ENCODE data around the gene LPCAT1.

Gene LPCAT1

DNA sequence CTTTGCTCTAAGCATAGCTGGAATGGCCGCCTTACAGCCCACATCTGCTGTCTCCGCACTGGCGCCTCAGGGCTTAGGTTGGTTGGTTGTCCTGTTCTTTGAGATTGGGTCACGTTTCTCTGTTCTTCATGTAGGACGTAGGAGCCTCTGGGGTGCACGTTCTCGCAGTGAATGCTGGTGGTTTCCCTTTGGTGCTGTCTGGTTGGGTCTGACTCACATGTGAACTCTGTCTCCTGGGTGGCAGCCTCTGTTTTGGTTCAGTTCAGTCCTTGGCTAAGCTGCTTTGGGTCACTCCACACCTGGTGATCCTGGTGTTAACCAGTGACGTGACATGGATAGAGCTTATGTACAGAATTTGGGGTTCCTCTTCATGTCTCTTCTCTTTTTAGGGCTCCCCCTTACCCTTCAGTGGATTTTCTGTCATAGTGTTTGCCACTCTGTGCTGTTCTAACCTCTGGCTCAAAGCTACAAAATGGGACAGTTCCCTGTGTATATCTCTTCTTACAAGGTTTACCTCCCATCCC is 12.6 kb upstream of the LPCAT1 start:
- Histone ChIP-seq H3K36me3 (ENCODE audit: control insufficient read depth, insufficient read depth, low read length) (no peaks in the 10 kb centered on the region), H3K9ac (ENCODE audit: low read length) (peak overlapping the region; percentile 58), H3K9me3 (ENCODE audit: control insufficient read depth, low read length) (no peaks in the 10 kb centered on the region), H3K4me1 (ENCODE audit: control insufficient read depth, insufficient read depth, low read length) (peaks cover 9% of the 10 kb centered on the region), H3K27me3 (ENCODE audit: control insufficient read depth, insufficient read depth, low read length) (no peaks in the 10 kb centered on the region), H3K4me3 (ENCODE audit: low read length) (peak overlapping the region; percentile 63)

- Histone ChIP-seq H3K9ac (ENCODE audit: low read length) (no peak overlapping the region), H3K27me3 (ENCODE audit: control insufficient read depth, insufficient read depth, low read length) (no peaks in the 10 kb centered on the region), H3K4me1 (ENCODE audit: control insufficient read depth, insufficient read depth, low read length) (peaks cover 9% of the 10 kb centered on the region), H3K4me3 (ENCODE audit: low read length) (no peak overlapping the region), H3K36me3 (ENCODE audit: control insufficient read depth, insufficient read depth, low read length) (no peaks in the 10 kb centered on the region), H3K9me3 (ENCODE audit: control insufficient read depth, low read length) (no peaks in the 10 kb centered on the region)
These were observed 11.9 kb upstream of the LPCAT1 start for GRCh38 chr5:1535646-1536045.

GRCh38 chr5:1532384-1532783 is 8.6 kb upstream of the LPCAT1 start:
- no peaks in the 10 kb centered on the region for H3K9me3 ChIP-seq (ENCODE audit: control insufficient read depth, low read length)
- no peak overlapping the region for H3K9ac ChIP-seq (ENCODE audit: low read length)
- H3K4me1 ChIP-seq (ENCODE audit: control insufficient read depth, insufficient read depth, low read length): peaks cover 9% of the 10 kb centered on the region
- H3K36me3 ChIP-seq (ENCODE audit: control insufficient read depth, insufficient read depth, low read length): no peaks in the 10 kb centered on the region
- no peaks in the 10 kb centered on the region for H3K27me3 ChIP-seq (ENCODE audit: control insufficient read depth, insufficient read depth, low read length)
- no peak overlapping the region for H3K4me3 ChIP-seq (ENCODE audit: low read length)

GRCh38 chr5:1529498-1529897 is 5.7 kb upstream of the LPCAT1 start:
- H3K27me3 ChIP-seq (ENCODE audit: control insufficient read depth, insufficient read depth, low read length): no peaks in the 10 kb centered on the region

GRCh38 chr5:1527533-1528205 is 3.9 kb upstream of the LPCAT1 start:
- no peaks in the 10 kb centered on the region for H3K27me3 ChIP-seq (ENCODE audit: control insufficient read depth, insufficient read depth, low read length)
- H3K4me1 ChIP-seq (ENCODE audit: control insufficient read depth, insufficient read depth, low read length): peaks cover 8% of the 10 kb centered on the region
- H3K36me3 ChIP-seq (ENCODE audit: control insufficient read depth, insufficient read depth, low read length): no peaks in the 10 kb centered on the region
- H3K9ac ChIP-seq (ENCODE audit: low read length): no peak overlapping the region
- no peak overlapping the region for H3K4me3 ChIP-seq (ENCODE audit: low read length)
- no peaks in the 10 kb centered on the region for H3K9me3 ChIP-seq (ENCODE audit: control insufficient read depth, low read length)

More at GRCh38 chr5:1529498-1529897, 5.7 kb upstream of the LPCAT1 start:
- H3K36me3 ChIP-seq (ENCODE audit: control insufficient read depth, insufficient read depth, low read length): no peaks in the 10 kb centered on the region
- H3K9me3 ChIP-seq (ENCODE audit: control insufficient read depth, low read length): no peaks in the 10 kb centered on the region
- no peak overlapping the region for H3K4me3 ChIP-seq (ENCODE audit: low read length)
- H3K9ac ChIP-seq (ENCODE audit: low read length): no peak overlapping the region
- peaks cover 3% of the 10 kb centered on the region for H3K4me1 ChIP-seq (ENCODE audit: control insufficient read depth, insufficient read depth, low read length)

DNA sequence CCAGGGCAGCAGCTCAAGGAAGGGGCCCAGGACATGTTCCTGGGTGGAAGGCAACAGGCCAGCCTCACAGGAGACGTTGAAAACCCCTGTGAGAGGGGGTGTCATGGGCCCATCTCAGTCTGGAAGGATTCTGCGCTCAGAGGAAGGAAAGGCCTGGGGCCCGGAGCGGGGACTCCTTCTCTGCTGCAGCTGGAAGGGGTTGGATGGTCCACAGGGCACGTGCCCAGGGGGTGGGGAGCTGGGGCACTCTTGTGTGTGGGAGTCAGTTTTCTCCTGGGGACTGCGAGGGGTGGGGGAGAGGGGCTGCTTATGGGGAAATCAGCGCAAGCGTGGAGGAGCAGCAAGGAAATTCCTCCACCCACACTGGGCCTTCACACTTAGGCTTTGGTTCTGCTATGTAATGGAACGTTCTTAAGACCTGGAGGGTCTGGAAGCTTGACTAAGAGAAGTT is 2.9 kb upstream of the LPCAT1 start:
- peaks cover 13% of the 10 kb centered on the region for H3K4me1 ChIP-seq (ENCODE audit: control insufficient read depth, insufficient read depth, low read length)
- H3K4me3 ChIP-seq (ENCODE audit: low read length): no peak overlapping the region
- H3K9me3 ChIP-seq (ENCODE audit: control insufficient read depth, low read length): no peaks in the 10 kb centered on the region
- no peak overlapping the region for H3K9ac ChIP-seq (ENCODE audit: low read length)
- H3K36me3 ChIP-seq (ENCODE audit: control insufficient read depth, insufficient read depth, low read length): no peaks in the 10 kb centered on the region
- H3K27me3 ChIP-seq (ENCODE audit: control insufficient read depth, insufficient read depth, low read length): no peaks in the 10 kb centered on the region

DNA sequence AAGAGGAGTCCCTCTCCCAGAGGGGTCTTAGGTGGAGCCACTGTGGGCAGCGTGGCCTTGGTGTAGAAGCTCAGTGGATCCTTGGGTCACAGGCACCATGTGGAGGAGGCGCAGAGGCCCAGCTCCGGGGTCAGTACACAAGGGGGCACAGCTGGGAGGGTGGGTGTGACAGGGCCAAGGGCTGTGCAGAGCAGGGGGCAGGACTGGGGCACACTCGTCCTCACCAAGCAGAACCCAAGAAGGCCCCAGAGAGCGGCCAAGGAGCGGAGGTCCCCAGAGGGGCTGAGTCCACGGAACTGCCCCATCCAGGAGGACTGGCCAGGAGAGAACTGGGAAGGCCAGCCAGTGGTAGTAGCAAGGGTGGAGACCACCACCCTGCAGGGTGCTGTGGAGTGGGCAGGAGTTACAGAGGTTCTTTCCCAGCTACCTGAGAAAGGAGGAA is 2.5 kb upstream of the LPCAT1 start:
- Histone ChIP-seq H3K9me3 (ENCODE audit: control insufficient read depth, low read length) (no peaks in the 10 kb centered on the region), H3K9ac (ENCODE audit: low read length) (no peak overlapping the region), H3K36me3 (ENCODE audit: control insufficient read depth, insufficient read depth, low read length) (no peaks in the 10 kb centered on the region)

GRCh38 chr5:1525624-1526189 is 1.9 kb upstream of the LPCAT1 start:
- H3K9ac ChIP-seq (ENCODE audit: low read length): no peak overlapping the region
- no peaks in the 10 kb centered on the region for H3K27me3 ChIP-seq (ENCODE audit: control insufficient read depth, insufficient read depth, low read length)
- H3K36me3 ChIP-seq (ENCODE audit: control insufficient read depth, insufficient read depth, low read length): no peaks in the 10 kb centered on the region
- H3K9me3 ChIP-seq (ENCODE audit: control insufficient read depth, low read length): no peaks in the 10 kb centered on the region
- H3K4me3 ChIP-seq (ENCODE audit: low read length): no peak overlapping the region
- H3K4me1 ChIP-seq (ENCODE audit: control insufficient read depth, insufficient read depth, low read length): peaks cover 13% of the 10 kb centered on the region

More for the DNA sequence above, 2.5 kb upstream of the LPCAT1 start:
- Histone ChIP-seq H3K4me1 (ENCODE audit: control insufficient read depth, insufficient read depth, low read length) (peaks cover 13% of the 10 kb centered on the region), H3K4me3 (ENCODE audit: low read length) (no peak overlapping the region), H3K27me3 (ENCODE audit: control insufficient read depth, insufficient read depth, low read length) (no peaks in the 10 kb centered on the region)

DNA sequence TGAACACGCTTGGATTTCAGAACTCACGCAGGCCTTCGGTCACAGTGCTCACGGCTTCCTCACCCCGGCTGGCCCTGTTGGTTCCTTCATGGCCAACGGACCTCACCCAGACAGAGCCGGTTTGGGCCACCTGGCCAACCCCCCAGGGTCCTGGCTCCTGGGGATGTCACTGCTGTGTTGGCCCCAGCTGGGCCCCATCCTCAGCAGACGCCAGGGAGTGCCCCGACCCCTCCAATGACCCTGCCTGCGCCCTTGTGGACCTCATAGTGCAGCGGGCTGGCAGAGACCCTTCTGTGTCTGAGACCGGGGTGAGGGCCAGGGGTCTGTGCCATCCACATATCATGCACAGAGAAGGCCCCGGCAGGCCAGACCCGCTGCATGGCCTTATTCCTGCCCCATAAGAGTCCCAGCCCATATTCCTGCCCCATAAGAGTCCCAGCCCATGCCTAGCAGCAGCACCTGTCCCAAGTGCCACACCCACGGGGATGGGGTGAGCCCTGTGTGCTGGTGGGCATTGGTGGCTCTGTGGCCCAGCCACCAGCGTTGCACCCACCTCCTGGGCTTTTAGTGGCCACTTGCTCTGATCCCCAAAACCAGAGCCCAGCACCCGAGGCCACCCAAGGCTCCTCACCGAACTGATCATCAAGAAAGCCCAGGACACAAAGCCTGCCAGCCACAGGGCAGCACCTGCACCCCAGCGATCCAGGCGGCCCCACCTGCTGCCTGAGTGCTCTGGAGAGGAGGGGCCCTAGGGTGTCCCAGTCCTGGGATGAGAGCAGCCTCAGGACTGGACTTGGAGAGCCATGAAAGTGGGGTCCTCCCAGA is 1.3 kb upstream of the LPCAT1 start:
- no peaks in the 10 kb centered on the region for H3K9me3 ChIP-seq (ENCODE audit: control insufficient read depth, low read length)
- H3K27me3 ChIP-seq (ENCODE audit: control insufficient read depth, insufficient read depth, low read length): no peaks in the 10 kb centered on the region
- peaks cover 13% of the 10 kb centered on the region for H3K4me1 ChIP-seq (ENCODE audit: control insufficient read depth, insufficient read depth, low read length)
- peak overlapping the region; percentile 45 for H3K9ac ChIP-seq (ENCODE audit: low read length)
- no peak overlapping the region for H3K4me3 ChIP-seq (ENCODE audit: low read length)
- no peaks in the 10 kb centered on the region for H3K36me3 ChIP-seq (ENCODE audit: control insufficient read depth, insufficient read depth, low read length)

GRCh38 chr5:1524481-1524798 is 680 bp upstream of the LPCAT1 start:
- H3K4me3 ChIP-seq (ENCODE audit: low read length): peak overlapping the region; percentile 36
- H3K27me3 ChIP-seq (ENCODE audit: control insufficient read depth, insufficient read depth, low read length): no peaks in the 10 kb centered on the region
- H3K36me3 ChIP-seq (ENCODE audit: control insufficient read depth, insufficient read depth, low read length): no peaks in the 10 kb centered on the region

GRCh38 chr5:1523480-1523792 is 324 bp downstream of the LPCAT1 start:
- no peaks in the 10 kb centered on the region for H3K36me3 ChIP-seq (ENCODE audit: control insufficient read depth, insufficient read depth, low read length)
- no peak overlapping the region for H3K4me3 ChIP-seq (ENCODE audit: low read length)
- no peak overlapping the region for H3K9ac ChIP-seq (ENCODE audit: low read length)
- no peaks in the 10 kb centered on the region for H3K27me3 ChIP-seq (ENCODE audit: control insufficient read depth, insufficient read depth, low read length)
- peaks cover 13% of the 10 kb centered on the region for H3K4me1 ChIP-seq (ENCODE audit: control insufficient read depth, insufficient read depth, low read length)
- no peaks in the 10 kb centered on the region for H3K9me3 ChIP-seq (ENCODE audit: control insufficient read depth, low read length)

More at GRCh38 chr5:1524481-1524798, 680 bp upstream of the LPCAT1 start:
- peaks cover 13% of the 10 kb centered on the region for H3K4me1 ChIP-seq (ENCODE audit: control insufficient read depth, insufficient read depth, low read length)
- no peaks in the 10 kb centered on the region for H3K9me3 ChIP-seq (ENCODE audit: control insufficient read depth, low read length)
- H3K9ac ChIP-seq (ENCODE audit: low read length): peak overlapping the region; percentile 45
